Stimulated activated memory B cell treated with anti-CD40 and anti-IgM and Interleukin-4, amounts not matched to agents 10 μg/mL and 1 μg/mL and 100 μg/mL, for 72 hours (primary cell): ENCODE data around the gene BRPF1.

Experiments
- ATAC-seq: fragments of 150-1000 bp; cut with Tn5 transposase; 2 replicates; pipeline ENCODE4 v1.10.0; 2021
- H3K27ac Mint-ChIP-seq: one replicate; pipeline ENCODE4 v1.8.0; 2022; ENCODE audit warnings: mild to moderate bottlenecking, mixed read lengths
- H3K27me3 Mint-ChIP-seq: one replicate; pipeline ENCODE4 v1.8.0; 2022; ENCODE audit warnings: mixed read lengths
- H3K36me3 Mint-ChIP-seq: one replicate; pipeline ENCODE4 v1.8.0; 2022; ENCODE audit warnings: mixed read lengths
- H3K4me1 Mint-ChIP-seq: one replicate; pipeline ENCODE4 v1.8.0; 2022; ENCODE audit warnings: mixed read lengths
- H3K4me3 Mint-ChIP-seq: one replicate; pipeline ENCODE4 v1.8.0; 2022; ENCODE audit warnings: mild to moderate bottlenecking, moderate library complexity, mixed read lengths
- H3K9me3 Mint-ChIP-seq: one replicate; pipeline ENCODE4 v1.8.0; 2022; ENCODE audit warnings: mixed read lengths

BRPF1 gene, protein sequence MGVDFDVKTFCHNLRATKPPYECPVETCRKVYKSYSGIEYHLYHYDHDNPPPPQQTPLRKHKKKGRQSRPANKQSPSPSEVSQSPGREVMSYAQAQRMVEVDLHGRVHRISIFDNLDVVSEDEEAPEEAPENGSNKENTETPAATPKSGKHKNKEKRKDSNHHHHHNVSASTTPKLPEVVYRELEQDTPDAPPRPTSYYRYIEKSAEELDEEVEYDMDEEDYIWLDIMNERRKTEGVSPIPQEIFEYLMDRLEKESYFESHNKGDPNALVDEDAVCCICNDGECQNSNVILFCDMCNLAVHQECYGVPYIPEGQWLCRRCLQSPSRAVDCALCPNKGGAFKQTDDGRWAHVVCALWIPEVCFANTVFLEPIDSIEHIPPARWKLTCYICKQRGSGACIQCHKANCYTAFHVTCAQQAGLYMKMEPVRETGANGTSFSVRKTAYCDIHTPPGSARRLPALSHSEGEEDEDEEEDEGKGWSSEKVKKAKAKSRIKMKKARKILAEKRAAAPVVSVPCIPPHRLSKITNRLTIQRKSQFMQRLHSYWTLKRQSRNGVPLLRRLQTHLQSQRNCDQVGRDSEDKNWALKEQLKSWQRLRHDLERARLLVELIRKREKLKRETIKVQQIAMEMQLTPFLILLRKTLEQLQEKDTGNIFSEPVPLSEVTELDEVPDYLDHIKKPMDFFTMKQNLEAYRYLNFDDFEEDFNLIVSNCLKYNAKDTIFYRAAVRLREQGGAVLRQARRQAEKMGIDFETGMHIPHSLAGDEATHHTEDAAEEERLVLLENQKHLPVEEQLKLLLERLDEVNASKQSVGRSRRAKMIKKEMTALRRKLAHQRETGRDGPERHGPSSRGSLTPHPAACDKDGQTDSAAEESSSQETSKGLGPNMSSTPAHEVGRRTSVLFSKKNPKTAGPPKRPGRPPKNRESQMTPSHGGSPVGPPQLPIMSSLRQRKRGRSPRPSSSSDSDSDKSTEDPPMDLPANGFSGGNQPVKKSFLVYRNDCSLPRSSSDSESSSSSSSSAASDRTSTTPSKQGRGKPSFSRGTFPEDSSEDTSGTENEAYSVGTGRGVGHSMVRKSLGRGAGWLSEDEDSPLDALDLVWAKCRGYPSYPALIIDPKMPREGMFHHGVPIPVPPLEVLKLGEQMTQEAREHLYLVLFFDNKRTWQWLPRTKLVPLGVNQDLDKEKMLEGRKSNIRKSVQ (N-terminal part only)

DNA sequence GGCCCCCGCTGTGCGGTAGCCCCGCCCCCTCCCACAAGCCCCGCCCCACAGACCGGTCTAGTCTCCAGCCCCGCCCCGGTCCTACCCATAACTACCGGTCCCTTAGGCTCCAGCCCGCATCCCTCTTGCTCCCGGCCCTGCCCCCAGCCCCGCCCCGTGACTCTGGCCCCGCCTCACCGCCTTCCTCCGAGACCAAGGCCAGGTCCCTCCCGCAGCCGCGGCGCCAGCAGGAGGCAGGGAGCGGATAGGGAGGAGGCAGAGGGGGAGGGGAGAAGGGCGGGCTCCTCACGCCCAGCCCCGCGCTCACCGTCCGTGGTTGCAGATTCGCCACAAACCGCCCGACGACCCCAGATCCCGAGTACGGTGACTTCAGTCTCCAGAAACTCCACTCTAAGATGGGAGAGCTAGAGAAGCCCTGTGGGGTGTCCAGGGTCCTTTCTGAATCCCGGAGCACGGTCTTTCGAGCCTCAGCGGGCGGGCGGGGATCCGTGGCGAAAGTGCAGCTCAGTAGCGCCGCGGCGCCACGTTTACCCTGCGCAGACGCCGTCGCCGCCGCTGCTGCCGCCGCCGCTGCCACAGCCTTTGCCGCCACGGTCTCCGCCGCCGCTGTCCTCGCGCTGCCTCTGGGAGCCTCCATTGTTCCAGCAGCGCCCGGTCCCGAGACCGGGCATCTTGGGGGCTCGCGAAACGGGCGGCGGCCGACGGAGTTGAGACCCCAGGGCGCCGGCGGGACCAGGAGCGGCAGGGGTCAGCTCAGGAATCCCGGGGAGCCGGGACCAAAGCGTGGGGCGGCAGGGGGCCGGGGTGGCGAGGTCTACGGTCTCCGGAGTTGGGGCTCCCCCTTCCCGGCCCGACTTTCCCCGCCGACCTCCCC is at the start of gene BRPF1:
TSS of gene BRPF1 (plus strand) at position 530 of the 874 bp plus-strand sequence. CDS start 2,406 bp downstream, outside the sequence.
- H3K9me3 Mint-ChIP-seq, result no peaks in the 10 kb centered on the region

DNA sequence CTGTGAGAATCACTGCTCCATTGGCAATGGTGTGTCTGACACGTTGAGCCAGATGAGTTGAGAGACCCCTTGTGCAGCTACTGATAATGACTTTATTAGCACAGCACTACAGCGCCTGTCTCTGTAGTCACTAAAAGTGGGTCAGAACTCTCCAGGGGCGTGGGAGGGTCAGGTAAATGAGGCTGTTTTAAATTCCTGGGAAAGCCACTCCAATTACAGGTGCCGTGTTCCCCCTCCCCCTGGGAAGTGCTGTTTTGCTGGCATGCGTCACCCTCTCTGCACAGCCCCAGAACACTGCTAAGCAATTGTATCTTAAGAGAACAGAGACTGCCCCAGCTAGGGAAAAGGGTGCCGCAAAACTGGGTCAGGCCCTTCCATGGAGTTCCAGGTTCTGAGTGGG is 49.4 kb upstream of the BRPF1 start:
- no peak overlapping the region for H3K27ac Mint-ChIP-seq
- H3K4me1 Mint-ChIP-seq, result peaks cover 8% of the 10 kb centered on the region
- H3K27me3 Mint-ChIP-seq, result no peaks in the 10 kb centered on the region
- no peak overlapping the region for H3K4me3 Mint-ChIP-seq
- H3K9me3 Mint-ChIP-seq, result no peaks in the 10 kb centered on the region
- H3K36me3 Mint-ChIP-seq, result peaks cover 93% of the 10 kb centered on the region
- ATAC-seq, result no peak

More for the DNA sequence above, at the start of gene BRPF1:
- peaks cover 15% of the 10 kb centered on the region for H3K36me3 Mint-ChIP-seq
- H3K27ac Mint-ChIP-seq, result peak within 1 kb of the TSS; percentile 92
- peak within 1 kb of the TSS; percentile 86 for H3K4me3 Mint-ChIP-seq
- peaks cover 56% of the 10 kb centered on the region for H3K4me1 Mint-ChIP-seq
- H3K27me3 Mint-ChIP-seq, result no peaks in the 10 kb centered on the region
- ATAC-seq, result peak; percentile 99

DNA sequence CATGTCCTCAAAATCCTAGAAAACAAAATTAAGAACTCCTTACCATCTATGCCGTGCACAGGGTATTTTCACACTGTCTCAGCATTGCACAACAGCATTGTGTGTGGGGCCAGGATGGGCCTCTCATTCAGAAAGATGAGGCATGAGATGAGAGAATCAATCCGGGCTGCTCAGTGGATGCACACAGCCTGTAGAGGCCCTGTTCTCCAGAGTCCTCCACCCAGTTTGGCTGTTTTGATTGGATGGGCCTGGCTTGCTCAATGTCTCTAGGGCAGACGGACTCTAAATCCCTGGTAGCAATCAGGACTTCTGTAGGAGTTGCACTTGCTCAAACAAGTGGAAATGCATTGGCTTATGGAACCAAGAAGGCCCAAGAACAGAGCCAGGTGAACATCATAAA is 48.1 kb upstream of the BRPF1 start:
- Mint-ChIP-seq H3K4me3 (no peak overlapping the region), H3K9me3 (no peaks in the 10 kb centered on the region), H3K4me1 (peaks cover 8% of the 10 kb centered on the region), H3K27me3 (no peaks in the 10 kb centered on the region), H3K27ac (no peak overlapping the region), H3K36me3 (peaks cover 93% of the 10 kb centered on the region)
- no peak for ATAC-seq

DNA sequence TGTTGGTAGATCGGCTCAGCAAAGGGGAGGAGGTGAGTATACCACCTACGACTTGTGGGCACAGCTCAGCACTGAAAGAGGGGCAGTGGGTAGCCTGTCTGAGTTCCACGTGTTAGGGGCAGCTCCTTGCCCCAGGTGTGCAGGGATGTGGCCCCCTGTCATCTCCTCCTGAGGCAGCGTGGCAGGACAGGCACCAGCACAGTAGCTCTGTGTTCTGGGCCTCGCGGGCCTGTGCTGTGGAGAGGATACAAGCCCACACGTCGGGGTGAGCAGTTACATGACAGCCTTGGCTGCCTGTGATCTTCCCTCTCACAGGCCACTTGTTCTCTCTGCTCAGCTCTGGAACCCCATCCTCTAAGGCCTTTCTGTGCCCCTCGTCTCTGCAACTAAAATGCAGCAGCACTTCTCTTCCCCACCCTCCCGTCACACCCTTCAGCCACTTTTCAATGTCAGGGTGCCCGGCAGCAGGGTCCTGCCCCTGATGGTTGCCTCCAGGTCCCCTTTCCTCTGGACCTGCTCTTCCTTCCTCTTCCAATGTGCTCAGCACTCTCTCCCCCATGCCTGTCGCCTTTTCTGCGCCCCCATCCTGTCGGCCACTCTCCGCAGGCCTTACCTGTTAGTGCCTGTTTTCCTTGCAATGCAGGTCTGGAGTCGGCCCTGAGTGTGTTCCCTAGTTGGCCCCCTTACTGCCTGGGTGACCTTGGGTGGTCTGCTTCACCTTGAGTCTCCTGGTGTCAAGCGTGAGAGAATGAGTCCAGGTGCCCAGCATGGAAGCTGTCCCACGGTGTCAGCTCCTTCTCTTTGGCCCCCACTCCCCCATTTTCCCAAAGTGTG is 46.1 kb upstream of the BRPF1 start:
- Mint-ChIP-seq H3K27me3 (no peaks in the 10 kb centered on the region), H3K27ac (no peak overlapping the region), H3K4me1 (peaks cover 25% of the 10 kb centered on the region), H3K36me3 (peaks cover 93% of the 10 kb centered on the region), H3K4me3 (no peak overlapping the region), H3K9me3 (no peaks in the 10 kb centered on the region)
- no peak for ATAC-seq

DNA sequence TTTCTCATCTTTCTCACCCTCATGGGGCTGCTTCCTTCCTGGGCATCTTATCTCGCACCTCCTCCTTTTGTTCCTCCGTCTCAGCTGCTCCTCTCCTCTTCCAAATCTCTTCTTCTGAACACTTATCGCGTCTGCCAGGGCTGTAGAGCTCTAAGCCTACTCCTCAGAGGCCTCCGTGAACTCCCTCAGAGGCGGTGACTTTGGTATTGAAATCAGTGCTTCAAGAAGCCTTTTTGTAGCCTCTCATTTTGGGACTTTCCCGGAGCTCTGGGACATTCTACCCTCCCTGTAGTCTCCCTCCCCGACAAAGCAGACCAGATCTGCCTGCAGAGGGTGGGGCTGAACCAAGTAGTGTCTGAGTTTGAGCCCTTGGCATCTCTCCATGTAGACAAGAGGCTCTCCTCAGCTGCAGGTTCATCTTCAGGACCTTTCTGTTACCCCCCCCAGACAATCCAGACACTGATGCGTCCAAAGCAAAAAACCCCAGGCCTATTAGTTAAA is 45.4 kb upstream of the BRPF1 start:
- no peak overlapping the region for H3K4me3 Mint-ChIP-seq
- H3K27me3 Mint-ChIP-seq, result no peaks in the 10 kb centered on the region
- no peak overlapping the region for H3K27ac Mint-ChIP-seq
- H3K4me1 Mint-ChIP-seq, result peaks cover 31% of the 10 kb centered on the region
- no peak for ATAC-seq
- H3K36me3 Mint-ChIP-seq, result peaks cover 92% of the 10 kb centered on the region
- no peaks in the 10 kb centered on the region for H3K9me3 Mint-ChIP-seq

DNA sequence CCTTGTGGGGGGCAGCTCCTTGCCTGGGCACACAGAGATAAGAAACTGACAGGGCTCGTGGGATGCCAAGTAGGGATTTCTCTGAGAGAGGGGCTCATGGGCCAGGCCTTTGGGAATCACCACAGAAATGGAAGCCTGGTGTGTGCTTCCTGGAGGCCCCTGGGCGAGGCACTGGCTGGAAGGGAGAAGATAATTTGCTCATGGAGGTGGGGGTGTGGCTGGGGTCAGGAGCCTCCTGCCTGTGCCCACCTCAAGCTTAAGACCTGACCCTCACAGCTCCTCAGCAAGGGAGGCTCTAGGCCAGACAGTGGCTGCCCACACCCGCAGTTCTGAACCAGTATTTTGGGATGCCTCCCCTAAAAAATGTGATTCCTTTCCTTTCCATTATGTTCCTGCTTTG is 44.8 kb upstream of the BRPF1 start:
- peaks cover 37% of the 10 kb centered on the region for H3K4me1 Mint-ChIP-seq
- ATAC-seq, result no peak
- peaks cover 92% of the 10 kb centered on the region for H3K36me3 Mint-ChIP-seq
- no peaks in the 10 kb centered on the region for H3K27me3 Mint-ChIP-seq
- H3K4me3 Mint-ChIP-seq, result no peak overlapping the region
- no peak overlapping the region for H3K27ac Mint-ChIP-seq
- H3K9me3 Mint-ChIP-seq, result no peaks in the 10 kb centered on the region

DNA sequence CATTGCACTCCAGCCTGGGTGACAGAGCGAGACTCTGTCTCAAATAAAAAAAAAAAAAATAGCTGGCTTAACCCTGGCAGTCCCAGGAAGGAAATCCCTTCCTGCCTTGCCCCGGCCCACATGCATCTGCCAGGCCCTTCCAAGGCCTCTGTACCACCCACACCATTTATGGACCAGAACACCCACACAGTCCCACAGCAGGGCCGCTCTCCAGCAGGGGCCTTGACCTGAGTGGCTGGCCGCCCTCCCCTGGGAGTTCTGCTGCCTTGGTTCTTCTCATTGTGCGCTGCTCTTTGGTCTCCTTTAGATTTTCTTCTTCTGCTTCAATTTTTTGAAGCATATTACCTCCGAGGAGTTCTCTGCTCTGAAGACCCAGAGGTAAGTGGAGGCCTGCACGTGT is 44.0 kb upstream of the BRPF1 start:
- Mint-ChIP-seq H3K9me3 (no peaks in the 10 kb centered on the region), H3K4me3 (no peak overlapping the region), H3K27me3 (no peaks in the 10 kb centered on the region), H3K4me1 (peaks cover 38% of the 10 kb centered on the region), H3K36me3 (peaks cover 93% of the 10 kb centered on the region), H3K27ac (no peak overlapping the region)
- no peak for ATAC-seq

DNA sequence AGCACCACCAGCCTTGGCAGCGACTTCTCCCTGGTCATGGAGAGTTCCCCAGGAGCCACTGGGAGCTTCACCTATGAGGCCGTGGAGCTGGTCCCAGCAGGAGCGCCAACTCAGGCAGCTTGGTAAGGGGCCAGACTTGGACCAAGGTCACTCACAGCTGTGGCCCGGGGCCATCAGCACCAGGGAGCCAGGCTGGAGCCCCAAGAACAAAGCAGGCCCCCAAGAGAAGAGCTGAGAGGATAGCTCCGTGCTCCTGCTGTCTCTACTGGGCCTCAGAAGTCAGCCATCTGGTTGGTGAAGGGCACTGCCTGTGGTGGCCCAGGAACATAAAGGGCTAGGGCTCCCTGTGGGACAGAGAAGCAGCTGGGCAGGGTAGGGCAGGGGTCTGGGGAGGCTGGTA is 42.6 kb upstream of the BRPF1 start:
- Mint-ChIP-seq H3K36me3 (peaks cover 99% of the 10 kb centered on the region), H3K9me3 (no peaks in the 10 kb centered on the region), H3K4me1 (peaks cover 38% of the 10 kb centered on the region), H3K27me3 (no peaks in the 10 kb centered on the region), H3K27ac (no peak overlapping the region), H3K4me3 (no peak overlapping the region)
- no peak for ATAC-seq

DNA sequence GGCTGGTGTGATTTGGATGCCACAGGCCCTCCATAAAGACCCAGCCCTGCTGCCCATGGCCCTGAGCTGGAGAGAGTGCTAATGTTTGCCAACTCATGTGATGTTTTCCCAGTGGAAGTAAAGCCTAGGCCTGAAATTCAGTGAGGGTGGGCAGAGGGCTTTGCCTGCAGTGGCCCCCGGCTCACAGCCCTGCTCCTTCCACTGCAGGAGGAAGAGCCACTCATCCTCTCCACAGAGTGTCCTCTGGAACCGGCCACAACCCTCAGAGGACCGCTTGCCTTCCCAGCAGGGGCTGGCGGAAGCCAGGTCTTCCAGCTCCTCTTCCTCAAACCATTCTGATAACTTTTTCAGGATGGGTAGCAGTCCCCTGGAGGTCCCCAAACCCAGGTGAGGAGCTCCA is 41.8 kb upstream of the BRPF1 start:
- Mint-ChIP-seq H3K27me3 (no peaks in the 10 kb centered on the region), H3K4me1 (peaks cover 38% of the 10 kb centered on the region), H3K27ac (no peak overlapping the region), H3K36me3 (peaks cover 98% of the 10 kb centered on the region), H3K4me3 (no peak overlapping the region), H3K9me3 (no peaks in the 10 kb centered on the region)
- ATAC-seq, result no peak

DNA sequence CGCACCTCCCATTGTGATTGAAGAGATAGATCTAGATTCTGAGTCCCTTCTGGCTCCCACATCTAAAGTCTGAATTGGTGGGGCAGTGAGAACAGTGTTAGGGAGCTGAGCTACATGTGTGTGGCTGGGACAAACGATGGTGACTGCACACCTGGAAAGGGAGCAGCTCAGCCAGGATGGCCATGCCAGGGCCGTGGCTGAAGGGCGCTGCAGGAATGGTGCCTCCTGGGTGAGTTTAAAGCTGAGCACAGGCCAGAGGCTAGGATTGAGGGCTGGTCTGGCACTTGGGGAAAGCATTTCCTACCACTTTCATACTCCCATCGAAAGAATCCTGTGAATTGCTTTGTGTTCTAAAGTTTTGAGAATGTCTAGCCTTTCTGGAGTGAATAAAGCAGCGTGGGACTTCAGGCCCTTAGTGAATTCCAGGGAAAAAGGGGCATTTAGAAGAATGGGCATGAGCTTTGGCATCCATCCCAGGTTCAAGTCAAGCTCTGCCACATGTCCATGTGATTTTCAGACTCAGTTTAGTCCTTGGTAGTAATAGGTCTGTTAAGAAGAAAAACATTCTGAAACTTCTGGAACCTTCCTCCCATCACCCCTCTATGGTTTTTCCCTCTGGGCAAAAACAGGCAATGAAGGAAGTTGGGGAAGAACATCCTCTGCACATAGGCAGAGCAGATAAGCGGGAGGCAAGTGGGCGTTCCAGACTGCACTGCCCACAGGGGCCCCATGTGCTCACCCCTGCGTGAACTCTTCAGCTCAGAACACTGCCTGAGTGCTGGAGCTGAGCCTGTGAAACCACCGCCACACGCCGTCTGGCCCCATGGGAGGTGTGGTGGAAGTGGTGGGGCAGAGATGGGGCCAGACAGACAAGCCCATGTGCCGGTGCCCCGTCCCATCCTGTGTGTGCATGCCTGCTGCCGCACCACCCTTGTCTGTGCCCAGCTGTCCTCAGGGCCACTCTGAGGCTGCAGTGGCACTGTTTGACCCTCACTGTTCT is 40.8 kb upstream of the BRPF1 start:
- peak overlapping the region; percentile 37 for H3K27ac Mint-ChIP-seq

DNA sequence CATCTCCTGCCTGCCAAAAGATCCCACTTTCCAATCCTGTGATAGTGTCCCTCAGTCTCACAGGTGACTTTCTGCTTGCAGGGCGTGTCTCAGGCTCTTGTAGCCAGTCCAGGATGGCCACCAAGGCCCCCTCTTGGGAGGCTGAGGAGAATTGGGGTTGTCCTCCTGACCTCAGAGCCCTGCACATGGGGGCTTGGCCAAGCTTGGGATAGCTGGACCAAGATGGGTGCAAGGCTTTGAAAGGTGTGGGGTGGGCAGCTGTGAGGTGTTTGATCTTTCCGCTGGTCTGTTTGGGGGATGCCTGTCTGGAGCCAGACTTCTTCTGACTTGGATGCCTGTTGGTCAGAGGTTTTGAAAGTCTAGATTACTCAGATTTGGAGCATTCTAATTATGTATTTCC is 39.9 kb upstream of the BRPF1 start:
- H3K27me3 Mint-ChIP-seq, result no peaks in the 10 kb centered on the region
- H3K4me3 Mint-ChIP-seq, result no peak overlapping the region
- no peak overlapping the region for H3K27ac Mint-ChIP-seq
- peaks cover 96% of the 10 kb centered on the region for H3K36me3 Mint-ChIP-seq
- H3K4me1 Mint-ChIP-seq, result peaks cover 31% of the 10 kb centered on the region
- no peak for ATAC-seq
- no peaks in the 10 kb centered on the region for H3K9me3 Mint-ChIP-seq

More for the DNA sequence above, 40.8 kb upstream of the BRPF1 start:
- Mint-ChIP-seq H3K9me3 (no peaks in the 10 kb centered on the region), H3K36me3 (peaks cover 96% of the 10 kb centered on the region), H3K27me3 (no peaks in the 10 kb centered on the region), H3K4me1 (peaks cover 37% of the 10 kb centered on the region), H3K4me3 (no peak overlapping the region)
- peak; percentile 100 for ATAC-seq

DNA sequence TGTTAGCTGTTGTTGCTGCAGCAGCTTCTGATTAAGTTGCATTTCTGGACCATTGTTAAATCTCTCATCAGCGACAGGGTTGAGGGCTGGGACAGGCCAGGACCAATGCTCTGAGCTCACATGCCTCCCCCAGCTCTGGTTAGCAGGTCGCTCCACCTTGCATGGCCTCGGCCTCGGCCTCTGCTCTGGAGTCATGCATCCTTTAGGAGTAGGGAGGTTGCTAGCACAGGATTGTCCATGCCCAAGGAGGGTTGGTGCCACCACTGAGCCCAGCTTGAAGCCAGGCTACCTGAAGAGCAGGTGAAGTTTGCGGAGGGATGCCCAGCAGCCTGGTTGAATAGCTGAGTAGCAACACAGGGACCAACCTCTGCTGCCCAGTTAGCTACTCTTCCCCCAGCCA is 39.1 kb upstream of the BRPF1 start:
- Mint-ChIP-seq H3K9me3 (no peaks in the 10 kb centered on the region), H3K4me1 (peaks cover 31% of the 10 kb centered on the region), H3K27ac (no peak overlapping the region), H3K4me3 (no peak overlapping the region), H3K36me3 (peaks cover 96% of the 10 kb centered on the region), H3K27me3 (no peaks in the 10 kb centered on the region)
- no peak for ATAC-seq

DNA sequence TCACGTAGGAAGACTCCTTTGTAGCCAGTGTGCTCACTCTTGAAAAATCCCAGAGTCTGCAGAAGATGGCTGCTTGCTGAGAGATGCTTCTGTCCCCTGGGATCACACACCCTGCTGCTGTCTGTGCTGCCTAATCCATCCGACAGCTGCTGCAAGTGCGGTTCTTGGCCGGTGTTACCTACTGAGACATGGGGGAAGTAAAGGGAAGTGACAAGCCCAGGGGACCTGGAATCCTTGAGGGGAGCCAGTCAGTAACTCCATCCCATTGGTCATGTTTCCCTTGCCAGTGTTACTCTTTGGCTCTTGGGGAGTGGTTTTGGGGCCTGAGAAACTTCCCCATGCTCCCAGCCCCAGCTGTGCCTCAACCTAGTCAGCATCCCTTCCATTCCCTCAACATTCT is 36.2 kb upstream of the BRPF1 start:
- no peak overlapping the region for H3K4me3 Mint-ChIP-seq
- no peaks in the 10 kb centered on the region for H3K9me3 Mint-ChIP-seq
- H3K36me3 Mint-ChIP-seq, result peaks cover 96% of the 10 kb centered on the region
- ATAC-seq, result no peak
- H3K27ac Mint-ChIP-seq, result no peak overlapping the region
- peaks cover 14% of the 10 kb centered on the region for H3K4me1 Mint-ChIP-seq
- H3K27me3 Mint-ChIP-seq, result no peaks in the 10 kb centered on the region
